HG02798 (cell line): ENCODE data around the gene SLC16A13.
"Not testable (repeated sequence)": the region's sequence is repeated elsewhere in the genome, so short reads cannot be mapped to it uniquely, and the experiment has no call there.

Experiments used
- ATAC-seq: cut with Tn5 transposase; IDR thresholded peaks from one replicate; pipeline ENCODE4 v1.9.1; 2021; ENCODE audit warnings: mild to moderate bottlenecking; ENCODE audit not compliant: unreplicated experiment, poor library complexity

The SLC16A13 gene

DNA sequence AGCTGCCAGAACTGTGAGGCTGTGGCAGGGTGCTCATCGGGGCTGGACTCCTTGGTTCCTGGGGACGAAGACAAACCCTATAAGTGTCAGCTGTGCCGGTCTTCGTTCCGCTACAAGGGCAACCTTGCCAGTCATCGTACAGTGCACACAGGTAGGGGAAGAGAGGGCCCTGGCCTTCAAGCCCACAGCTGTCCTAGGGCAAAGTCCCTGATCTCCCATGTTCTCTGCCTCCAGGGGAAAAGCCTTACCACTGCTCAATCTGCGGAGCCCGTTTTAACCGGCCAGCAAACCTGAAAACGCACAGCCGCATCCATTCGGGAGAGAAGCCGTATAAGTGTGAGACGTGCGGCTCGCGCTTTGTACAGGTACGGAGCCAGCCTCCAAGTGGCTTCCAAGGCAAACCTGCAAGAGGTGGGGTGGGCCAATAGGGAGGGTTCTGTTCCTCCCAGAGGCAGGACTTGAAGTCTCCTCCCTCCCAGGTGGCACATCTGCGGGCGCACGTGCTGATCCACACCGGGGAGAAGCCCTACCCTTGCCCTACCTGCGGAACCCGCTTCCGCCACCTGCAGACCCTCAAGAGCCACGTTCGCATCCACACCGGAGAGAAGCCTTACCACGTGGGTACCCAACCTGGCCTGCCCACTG is 9.2 kb upstream of the SLC16A13 start:
- ATAC-seq, result no peak

- ATAC-seq, result no peak
Measured at GRCh38 chr17:7027335-7027734, 8.5 kb upstream of the SLC16A13 start.

GRCh38 chr17:7029096-7029495 is 6.7 kb upstream of the SLC16A13 start:
- no peak for ATAC-seq

DNA sequence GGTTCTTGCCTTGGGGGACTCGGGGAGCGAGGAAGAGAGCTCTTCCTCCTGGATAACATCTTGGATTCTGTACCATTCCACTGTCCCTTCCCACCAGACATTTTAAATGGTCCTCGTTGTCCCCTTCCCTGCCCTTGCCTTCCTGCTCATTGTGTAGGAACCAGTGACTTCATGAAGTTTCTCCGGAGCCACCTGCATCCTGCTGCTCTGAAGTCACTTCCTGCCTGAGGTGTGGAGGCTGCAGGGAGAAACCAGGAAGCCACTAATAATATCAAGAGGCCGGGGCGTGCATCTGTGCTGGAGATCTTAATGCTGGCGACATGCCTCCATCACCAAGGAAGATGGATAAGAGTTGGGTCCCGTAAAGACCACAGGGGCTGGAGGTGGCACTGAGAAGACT is 6.2 kb upstream of the SLC16A13 start:
- ATAC-seq, result no peak

DNA sequence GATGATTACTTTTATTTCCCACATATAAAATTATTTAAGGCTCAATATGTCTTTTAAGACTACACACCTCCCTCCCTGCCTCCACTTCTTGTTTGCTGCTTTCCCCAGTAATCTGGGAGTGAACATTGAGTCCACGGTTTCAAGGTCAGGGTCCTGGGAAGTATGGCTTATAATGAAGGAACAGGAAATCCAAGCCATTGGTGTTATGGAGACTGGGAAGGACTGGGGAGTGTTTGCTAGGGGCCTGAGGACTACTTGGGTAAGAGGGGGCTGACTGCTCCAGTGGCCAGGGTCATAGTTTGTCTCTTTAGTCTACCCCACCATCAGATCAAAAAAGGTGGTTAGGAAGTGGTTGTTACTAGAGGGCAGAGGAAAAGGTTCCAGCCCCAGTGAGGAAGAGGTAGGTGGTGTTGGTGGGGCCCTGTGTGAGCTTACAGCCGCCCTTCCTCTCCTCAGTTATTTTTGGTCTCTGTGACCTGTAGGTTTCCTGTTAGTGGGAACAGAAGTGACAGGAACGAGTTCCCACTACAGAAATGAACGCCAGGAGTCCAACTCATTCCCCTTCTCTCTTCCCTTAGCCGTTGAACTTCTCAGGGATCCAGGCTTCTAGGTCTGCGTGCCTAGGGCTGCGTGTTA is 742 bp upstream of the SLC16A13 start:
- no peak for ATAC-seq

DNA sequence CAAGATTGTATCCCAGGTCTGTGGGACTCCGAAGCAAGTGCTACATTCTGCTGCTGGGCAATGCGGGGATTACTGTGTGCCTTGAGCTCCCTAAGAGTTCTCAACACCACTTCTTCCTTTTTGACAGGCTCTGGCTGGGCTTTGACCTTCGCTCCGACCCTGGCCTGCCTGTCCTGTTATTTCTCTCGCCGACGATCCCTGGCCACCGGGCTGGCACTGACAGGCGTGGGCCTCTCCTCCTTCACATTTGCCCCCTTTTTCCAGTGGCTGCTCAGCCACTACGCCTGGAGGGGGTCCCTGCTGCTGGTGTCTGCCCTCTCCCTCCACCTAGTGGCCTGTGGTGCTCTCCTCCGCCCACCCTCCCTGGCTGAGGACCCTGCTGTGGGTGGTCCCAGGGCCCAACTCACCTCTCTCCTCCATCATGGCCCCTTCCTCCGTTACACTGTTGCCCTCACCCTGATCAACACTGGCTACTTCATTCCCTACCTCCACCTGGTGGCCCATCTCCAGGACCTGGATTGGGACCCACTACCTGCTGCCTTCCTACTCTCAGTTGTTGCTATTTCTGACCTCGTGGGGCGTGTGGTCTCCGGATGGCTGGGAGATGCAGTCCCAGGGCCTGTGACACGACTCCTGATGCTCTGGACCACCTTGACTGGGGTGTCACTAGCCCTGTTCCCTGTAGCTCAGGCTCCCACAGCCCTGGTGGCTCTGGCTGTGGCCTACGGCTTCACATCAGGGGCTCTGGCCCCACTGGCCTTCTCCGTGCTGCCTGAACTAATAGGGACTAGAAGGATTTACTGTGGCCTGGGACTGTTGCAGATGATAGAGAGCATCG is 2.4 kb downstream of the SLC16A13 start:
- ATAC-seq, result no peak

GRCh38 chr17:7039832-7040231 is 4.0 kb downstream of the SLC16A13 start:
- ATAC-seq, result no peak

DNA sequence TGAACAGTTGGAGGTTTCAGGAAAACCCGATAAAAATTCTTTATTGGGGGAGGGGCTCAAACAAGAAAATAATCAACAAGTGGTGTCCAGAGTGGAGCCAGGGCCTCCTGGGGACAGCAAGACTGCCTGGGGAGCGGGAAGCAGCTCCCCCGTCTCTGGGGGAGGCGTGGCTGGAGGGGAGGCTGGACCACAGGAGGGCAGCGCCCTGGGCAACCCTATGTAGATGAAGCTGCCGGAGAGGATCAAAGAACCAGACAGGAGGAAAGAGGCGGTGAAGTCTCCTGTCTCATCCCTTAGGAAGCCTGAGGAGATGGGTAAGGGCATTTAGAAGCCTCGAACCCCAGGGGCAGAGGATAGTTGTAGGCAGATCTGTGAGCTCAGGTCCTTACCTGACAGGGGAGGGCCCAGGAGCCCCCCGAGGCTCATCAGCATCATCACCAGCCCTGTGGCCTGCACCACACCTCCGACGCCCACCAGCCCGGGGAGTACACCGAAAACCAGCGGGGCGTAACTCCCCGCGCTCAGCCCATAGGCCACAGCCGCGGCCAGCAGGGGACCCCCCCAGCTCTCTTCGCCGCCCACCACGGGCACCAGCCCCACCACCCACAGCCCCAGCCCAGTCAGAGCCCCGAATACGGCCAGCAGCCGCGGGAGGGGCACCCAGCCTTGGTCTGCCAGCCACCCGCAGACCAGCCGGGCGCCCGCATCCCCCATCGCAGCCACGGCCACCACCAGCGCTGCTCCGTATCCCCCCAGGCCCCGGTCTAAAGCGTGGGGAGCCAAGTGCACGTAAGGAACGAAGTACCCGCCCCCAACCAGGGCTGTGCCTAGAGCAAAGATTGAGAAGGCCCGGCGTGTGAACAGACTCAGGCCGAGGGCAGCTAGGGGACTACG is 6.0 kb downstream of the SLC16A13 start:
- no peak for ATAC-seq

DNA sequence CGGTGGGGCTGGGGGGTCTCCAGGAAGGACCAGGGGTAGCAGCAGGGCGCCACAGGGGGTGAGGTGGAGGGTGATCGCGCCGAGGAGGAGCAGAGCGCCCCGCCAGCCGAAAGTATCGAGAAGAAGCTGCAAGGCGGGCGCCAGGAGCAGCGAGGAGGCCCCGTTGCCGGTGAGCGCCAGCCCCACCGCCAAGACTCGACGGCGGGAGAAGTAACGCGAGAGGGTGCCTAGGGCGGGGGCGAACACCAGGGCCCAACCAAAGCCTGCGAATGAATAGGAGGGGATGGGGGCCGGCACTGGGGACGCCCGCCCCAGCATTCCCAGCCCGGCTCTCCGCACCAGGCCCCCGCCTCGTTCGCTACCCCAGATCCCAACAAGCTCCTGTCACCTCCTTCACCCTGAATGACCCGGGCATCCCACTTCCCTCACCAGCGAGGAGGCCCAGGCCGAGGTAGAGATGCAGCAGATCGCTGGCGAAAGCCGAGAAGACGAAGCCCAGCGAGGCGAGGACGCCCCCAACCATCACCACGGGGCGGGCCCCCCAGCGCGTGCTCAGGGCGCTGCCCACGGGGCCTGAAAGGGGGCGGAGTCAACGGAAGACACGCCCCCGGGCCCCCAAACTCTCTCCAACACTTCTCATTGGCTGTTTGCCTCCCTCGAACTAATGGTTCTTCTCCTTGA is 6.8 kb downstream of the SLC16A13 start:
- no peak for ATAC-seq

DNA sequence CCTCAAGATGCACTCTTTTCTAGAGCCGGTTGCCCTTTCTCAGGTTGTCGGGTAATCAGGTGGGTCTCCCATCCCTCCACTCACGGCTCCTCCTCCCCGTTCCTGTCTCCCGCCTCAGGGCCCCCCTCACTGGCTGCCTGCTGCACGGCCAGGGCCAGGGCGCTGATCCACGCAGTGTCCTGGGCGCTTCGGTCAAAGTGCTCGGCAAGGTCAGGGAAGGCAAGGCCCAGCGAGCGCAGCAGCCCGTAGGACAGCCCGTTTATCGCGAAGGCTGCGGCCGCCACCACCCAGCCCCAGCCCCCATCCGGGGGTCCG is 7.3 kb downstream of the SLC16A13 start:
- ATAC-seq, result no peak

DNA sequence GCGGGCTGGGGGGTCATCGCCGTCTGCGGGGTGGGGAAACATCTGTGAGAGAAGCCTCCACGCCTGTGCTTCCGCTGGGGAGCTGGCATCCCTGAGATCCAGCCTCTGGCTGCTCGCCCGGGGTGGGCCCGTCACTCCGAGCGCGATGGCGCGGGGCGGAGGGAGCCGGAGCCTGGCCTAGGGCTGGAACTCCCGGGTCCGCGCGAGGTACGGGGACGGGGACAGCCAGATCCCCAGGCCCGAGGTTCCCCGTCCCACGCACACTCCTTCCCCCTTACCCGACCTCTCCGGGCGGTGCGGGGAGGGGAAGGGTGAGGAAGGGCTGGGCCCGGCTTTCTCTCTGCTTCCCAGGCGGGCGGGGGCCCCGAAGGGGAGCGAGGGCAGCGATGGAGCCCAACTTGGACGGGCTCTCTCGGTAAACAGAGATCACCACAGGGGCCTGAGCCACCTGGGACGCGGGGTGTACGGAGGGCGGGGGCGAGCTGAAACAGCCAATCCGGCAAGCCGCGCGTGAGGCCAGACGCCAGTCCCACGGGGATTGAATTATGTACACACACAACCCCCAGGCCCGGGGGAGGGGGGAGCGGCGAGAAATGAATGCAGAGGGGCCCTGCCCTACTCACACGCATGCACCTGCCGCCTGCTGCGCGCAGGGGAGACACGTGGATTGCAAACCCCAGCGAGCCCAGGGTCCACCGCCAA is 7.8 kb downstream of the SLC16A13 start, which contains the start of gene SLC16A11:
Gene SLC16A11, minus strand, starts transcription at position 596 of the 702 bp plus-strand sequence. Its CDS starts 579 bp downstream, at position 17.
- ATAC-seq, result no peak

- no peak for ATAC-seq
Measured at GRCh38 chr17:7045492-7046126, 9.8 kb downstream of the SLC16A13 start.

DNA sequence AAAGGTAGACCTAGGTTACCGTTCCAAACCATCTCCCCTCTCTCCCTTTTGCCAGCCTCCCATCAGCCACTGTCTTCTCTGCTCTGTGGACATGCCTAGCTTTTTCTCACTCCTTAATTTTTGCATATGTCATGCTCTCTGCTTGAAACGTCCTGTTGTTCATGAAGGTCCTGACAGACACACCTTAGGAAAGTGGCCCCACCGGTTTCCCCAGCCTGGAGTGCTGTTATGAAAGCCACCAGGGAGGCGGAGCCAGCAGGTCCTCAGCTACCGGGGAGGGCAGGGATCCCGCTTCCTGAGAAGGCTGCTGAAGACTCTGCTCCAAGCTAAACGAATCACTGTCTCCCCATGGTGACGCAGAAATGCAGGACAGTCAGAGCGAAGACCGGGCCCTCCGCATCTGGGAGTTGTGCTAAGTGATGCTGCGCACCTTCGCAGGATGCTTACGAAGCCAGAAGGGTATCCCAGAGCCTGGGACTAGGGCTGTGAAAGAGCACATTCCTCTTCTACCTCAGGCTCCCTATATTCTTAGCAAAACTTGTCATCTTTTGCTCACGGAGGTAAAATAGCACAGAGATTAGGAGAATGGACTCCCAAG is 10.4 kb downstream of the SLC16A13 start:
- no peak for ATAC-seq

GRCh38 chr17:7046725-7047397 is 11.0 kb downstream of the SLC16A13 start:
- ATAC-seq, result not testable (repeated sequence)

- ATAC-seq, result no peak
Measured at GRCh38 chr17:7047566-7047965, 11.8 kb downstream of the SLC16A13 start.

GRCh38 chr17:7048968-7049367 is 13.2 kb downstream of the SLC16A13 start:
- ATAC-seq, result no peak

DNA sequence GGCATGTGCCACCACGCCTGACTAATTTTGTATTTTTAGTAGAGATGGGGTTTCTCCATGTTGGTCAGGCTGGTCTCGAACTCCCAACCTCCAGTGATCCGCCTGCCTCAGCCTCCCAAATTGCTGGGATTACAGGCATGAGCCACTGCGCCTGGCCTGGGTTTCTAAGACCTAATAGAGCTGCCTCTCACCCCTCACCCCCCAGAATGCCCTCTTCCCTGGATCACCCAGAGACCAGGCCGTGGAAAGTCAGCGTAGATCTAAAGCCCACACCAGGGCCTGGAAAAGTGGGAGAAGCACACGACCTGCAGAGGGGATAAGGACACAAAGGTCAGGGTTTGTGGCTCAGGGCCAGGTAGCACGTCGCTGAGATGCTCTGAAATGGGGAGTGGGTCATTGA is 14.8 kb downstream of the SLC16A13 start:
- ATAC-seq, result not testable (repeated sequence)

- no peak for ATAC-seq
Measured at GRCh38 chr17:7056386-7056785, 20.6 kb downstream of the SLC16A13 start.
